Activated CD8-positive, alpha-beta T cell treated with anti-CD3 and anti-CD28 coated beads for 36 hours (primary cell): ENCODE data around the gene LBP. TPM values are rescaled to one million over a fixed set of nuclear protein-coding genes. Genes with fewer than 3 reads are reported as not detected.

ENCODE experiments used
- ATAC-seq: fragments of 200-7000 bp; cut with Tn5 transposase; one replicate; pipeline ENCODE4 v1.10.0; 2021; ENCODE audit warnings: mild to moderate bottlenecking, moderate library complexity
- CTCF ChIA-PET: fragments of 350-600 bp; sonication (Branson Sonifier 250); formaldehyde crosslinking; loops from one replicate; lab custom pipeline; 2021; ENCODE audit warnings: antibody characterized with exemption; lab: Charles Lee
- POLR2A ChIA-PET: fragments of 350-600 bp; sonication (Branson Sonifier 250); formaldehyde crosslinking; loops from one replicate; lab custom pipeline; 2021; ENCODE audit warnings: antibody characterized with exemption; lab: Charles Lee
- DNase-seq: peaks from one replicate; pipeline ENCODE4 v3.0.0-alpha.2; 2020
- H3K27ac Mint-ChIP-seq: one replicate; pipeline ENCODE4 v1.8.0; 2021; ENCODE audit warnings: mild to moderate bottlenecking, mixed read lengths
- H3K27me3 Mint-ChIP-seq: one replicate; pipeline ENCODE4 v1.8.0; 2021; ENCODE audit warnings: mixed read lengths
- H3K36me3 Mint-ChIP-seq: one replicate; pipeline ENCODE4 v1.8.0; 2021; ENCODE audit warnings: low read depth, mixed read lengths
- H3K4me1 Mint-ChIP-seq: one replicate; pipeline ENCODE4 v1.8.0; 2021; ENCODE audit warnings: low read depth, mixed read lengths
- H3K4me3 Mint-ChIP-seq: one replicate; pipeline ENCODE4 v1.8.0; 2021; ENCODE audit warnings: mild to moderate bottlenecking, moderate library complexity, mixed read lengths
- H3K9me3 Mint-ChIP-seq: one replicate; pipeline ENCODE4 v1.8.0; 2021; ENCODE audit warnings: mixed read lengths
- CTCF ChIP-seq: fragments of 200-600 bp; IDR thresholded peaks from one replicate; pipeline ENCODE4 v1.8.0; 2022; ENCODE audit warnings: antibody characterized with exemption, mild to moderate bottlenecking
- intact Hi-C: fragments of 100-400 bp; cut with micrococcal nuclease; formaldehyde crosslinking; loops from one replicate; pipeline ENCODE4 v1.10.0; 2022
- total RNA-seq, 2 experiments: library from RNA; stranded (reverse); gene quantifications; one replicate each; pipeline ENCODE4 v1.2.3, GENCODE V29; 2021

The LBP gene
- total RNA-seq, 2 experiments from 2014 or later, result not detected

GRCh38 chr20:38316341-38316740, 29.9 kb upstream of the LBP start:
- no peaks in the 10 kb centered on the region for H3K4me1 Mint-ChIP-seq
- TF ChIP-seq CTCF, result no peak
- no peaks in the 10 kb centered on the region for H3K9me3 Mint-ChIP-seq
- ATAC-seq (no peak), DNase-seq (no peak)
- peaks cover 21% of the 10 kb centered on the region for H3K27me3 Mint-ChIP-seq
- CTCF ChIA-PET, result interaction anchor here (1.3 kb wide), 1 partner anchor 92 kb away, joined by 4 read pairs; no protein-coding TSS in a partner anchor
- no peaks in the 10 kb centered on the region for H3K36me3 Mint-ChIP-seq
- H3K27ac Mint-ChIP-seq, result no peak overlapping the region
- POLR2A ChIA-PET, result no interaction called here
- intact Hi-C loops, result no loop called here
- H3K4me3 Mint-ChIP-seq, result no peak overlapping the region

- no peaks in the 10 kb centered on the region for H3K9me3 Mint-ChIP-seq
- CTCF ChIA-PET, result interaction anchor here (1.3 kb wide), 1 partner anchor 91 kb away, joined by 4 read pairs; no protein-coding TSS in a partner anchor
Observed at GRCh38 chr20:38317422-38317821, 28.9 kb upstream of the LBP start.

GRCh38 chr20:38320221-38320620, 26.1 kb upstream of the LBP start:
- H3K36me3 Mint-ChIP-seq, result no peaks in the 10 kb centered on the region
- no peak for DNase-seq
- peaks cover 21% of the 10 kb centered on the region for H3K27me3 Mint-ChIP-seq
- intact Hi-C loops, result no loop called here
- H3K4me3 Mint-ChIP-seq, result no peak overlapping the region
- no peak overlapping the region for H3K27ac Mint-ChIP-seq
- ChIA-PET POLR2A (no interaction called here), CTCF (no interaction called here)
- no peaks in the 10 kb centered on the region for H3K4me1 Mint-ChIP-seq
- H3K9me3 Mint-ChIP-seq, result no peaks in the 10 kb centered on the region
- no peak for ATAC-seq
- no peak for TF ChIP-seq CTCF

More at GRCh38 chr20:38317422-38317821, 28.9 kb upstream of the LBP start:
- no peaks in the 10 kb centered on the region for H3K4me1 Mint-ChIP-seq
- TF ChIP-seq CTCF, result no peak
- POLR2A ChIA-PET, result no interaction called here
- H3K27ac Mint-ChIP-seq, result no peak overlapping the region
- no peak overlapping the region for H3K4me3 Mint-ChIP-seq
- H3K27me3 Mint-ChIP-seq, result peaks cover 21% of the 10 kb centered on the region
- ATAC-seq (no peak), DNase-seq (no peak)
- H3K36me3 Mint-ChIP-seq, result no peaks in the 10 kb centered on the region
- intact Hi-C loops, result no loop called here

GRCh38 chr20:38321959-38322598, 24.2 kb upstream of the LBP start:
- CTCF ChIA-PET, result no interaction called here
- DNase-seq (peak; percentile 33), ATAC-seq (no peak)
- no peaks in the 10 kb centered on the region for H3K4me1 Mint-ChIP-seq
- intact Hi-C loops, result no loop called here
- H3K27ac Mint-ChIP-seq, result no peak overlapping the region
- no peak overlapping the region for H3K4me3 Mint-ChIP-seq
- TF ChIP-seq CTCF, result peak; percentile 43
- no peaks in the 10 kb centered on the region for H3K36me3 Mint-ChIP-seq
- H3K9me3 Mint-ChIP-seq, result no peaks in the 10 kb centered on the region
- POLR2A ChIA-PET, result no interaction called here
- H3K27me3 Mint-ChIP-seq, result peaks cover 15% of the 10 kb centered on the region

GRCh38 chr20:38324159-38324558, 22.1 kb upstream of the LBP start:
- intact Hi-C loops, result no loop called here
- ChIA-PET CTCF (no interaction called here), POLR2A (no interaction called here)
- no peaks in the 10 kb centered on the region for H3K4me1 Mint-ChIP-seq
- H3K27ac Mint-ChIP-seq, result no peak overlapping the region
- H3K36me3 Mint-ChIP-seq, result no peaks in the 10 kb centered on the region
- no peak for ATAC-seq
- peaks cover 14% of the 10 kb centered on the region for H3K27me3 Mint-ChIP-seq
- no peak for DNase-seq
- TF ChIP-seq CTCF, result no peak
- H3K9me3 Mint-ChIP-seq, result no peaks in the 10 kb centered on the region
- no peak overlapping the region for H3K4me3 Mint-ChIP-seq
